ENCODE data around the gene IFFO2. TPM values are rescaled to one million over a fixed set of nuclear protein-coding genes. Genes with fewer than 3 reads are reported as not detected.

Gene IFFO2
- total and polyA plus RNA-seq, 2 donors (not counting 1 experiment from before 2014, with no cell fraction given) = 16.8 to 19.2 TPM

GRCh38 chr1:18877282-18877681 lies 79.2 kb downstream of the IFFO2 start:
- Histone ChIP-seq H3K9ac (ENCODE audit: low read length) (no peak overlapping the region), H3K27ac (ENCODE audit: low read length in 2 of 2) (no peak overlapping the region), H3K27me3 (replicated peaks in 1 of 4; ENCODE audit: control extremely low read depth in 1 of 4, control insufficient read depth in 3 of 4, insufficient read depth in 4 of 4, low read length in 3 of 4) (no peaks in the 10 kb centered on the region), H2AFZ (ENCODE audit: insufficient read depth, low read depth, low read length, poor library complexity, severe bottlenecking) (no peak overlapping the region), H3K4me2 (replicated peaks; ENCODE audit: low read depth, low read length, poor library complexity, severe bottlenecking) (no peak overlapping the region), H3K36me3 (replicated peaks in 1 of 2; ENCODE audit: control extremely low read depth in 1 of 2, control insufficient read depth in 1 of 2, extremely low read depth in 1 of 2, insufficient read depth in 2 of 2, low read length in 1 of 2) (no peaks in the 10 kb centered on the region), H3K9me3 (ENCODE audit: control extremely low read depth in 1 of 3, control insufficient read depth in 2 of 3, insufficient read depth in 1 of 3, low read length in 2 of 3) (no peaks in the 10 kb centered on the region), H3K79me2 (ENCODE audit: control insufficient read depth, insufficient read depth, low read length) (no peaks in the 10 kb centered on the region), H3K4me3 (ENCODE audit: control extremely low read depth in 1 of 5, extremely low read depth in 1 of 5, insufficient read depth in 1 of 5, low read depth in 2 of 5, low read length in 4 of 5) (no peak overlapping the region), H3K4me1 (ENCODE audit: control insufficient read depth in 2 of 2, insufficient read depth in 2 of 2, low read length in 2 of 2) (no peaks in the 10 kb centered on the region), H4K20me1 (ENCODE audit: control insufficient read depth, insufficient read depth, low read length, poor library complexity, severe bottlenecking) (no peaks in the 10 kb centered on the region)
- Mint-ChIP-seq H3K27ac (no peak overlapping the region), H3K27me3 (no peaks in the 10 kb centered on the region), H3K4me1 (no peaks in the 10 kb centered on the region), H3K9me3 (ENCODE audit: insufficient read depth) (no peaks in the 10 kb centered on the region), H3K4me3 (no peak overlapping the region)
- ATAC-seq (ENCODE audit: low read depth) (no peak), DNase-seq (no peak)
- POLR2A ChIA-PET = no interaction called here
- intact Hi-C loops (cut with micrococcal nuclease) = no loop called here
- no peak for TF ChIP-seq CTCF (IDR thresholded peaks at IDR 0.05)
- no peak for TF ChIP-seq EZH2 (IDR thresholded peaks at IDR 0.05; ENCODE audit: borderline replicate concordance, insufficient read depth, low read depth, low read length, poor library complexity, severe bottlenecking)
- CTCF ChIA-PET = no interaction called here
- WGBS (ENCODE audit: insufficient coverage) = 94% methylated on average over 35 of the region's 35 CpGs

- no peak overlapping the region for H3K4me3 Mint-ChIP-seq
- ChIA-PET CTCF (interaction anchor here (1.9 kb wide), 1 partner anchor 8 kb away, joined by 8 read pairs; no protein-coding TSS in a partner anchor), POLR2A (no interaction called here)
- Histone ChIP-seq H3K36me3 (replicated peaks in 1 of 2; ENCODE audit: control extremely low read depth in 1 of 2, control insufficient read depth in 1 of 2, extremely low read depth in 1 of 2, insufficient read depth in 2 of 2, low read length in 1 of 2) (peaks cover 0 to 3% of the 10 kb centered on the region in 2 experiments), H3K79me2 (ENCODE audit: control insufficient read depth, insufficient read depth, low read length) (no peaks in the 10 kb centered on the region), H2AFZ (ENCODE audit: insufficient read depth, low read depth, low read length, poor library complexity, severe bottlenecking) (no peak overlapping the region), H3K4me1 (ENCODE audit: control insufficient read depth in 2 of 2, insufficient read depth in 2 of 2, low read length in 2 of 2) (no peaks in the 10 kb centered on the region), H3K4me3 (ENCODE audit: control extremely low read depth in 1 of 5, extremely low read depth in 1 of 5, insufficient read depth in 1 of 5, low read depth in 2 of 5, low read length in 4 of 5) (no peak overlapping the region), H3K9me3 (ENCODE audit: control extremely low read depth in 1 of 3, control insufficient read depth in 2 of 3, insufficient read depth in 1 of 3, low read length in 2 of 3) (no peaks in the 10 kb centered on the region), H4K20me1 (ENCODE audit: control insufficient read depth, insufficient read depth, low read length, poor library complexity, severe bottlenecking) (no peaks in the 10 kb centered on the region), H3K4me2 (replicated peaks; ENCODE audit: low read depth, low read length, poor library complexity, severe bottlenecking) (no peak overlapping the region), H3K27ac (ENCODE audit: low read length in 2 of 2) (no peak overlapping the region), H3K27me3 (replicated peaks in 1 of 4; ENCODE audit: control extremely low read depth in 1 of 4, control insufficient read depth in 3 of 4, insufficient read depth in 4 of 4, low read length in 3 of 4) (no peaks in the 10 kb centered on the region), H3K9ac (ENCODE audit: low read length) (no peak overlapping the region)
- H3K27ac Mint-ChIP-seq = no peak overlapping the region
- H3K27me3 Mint-ChIP-seq = no peaks in the 10 kb centered on the region
- no peak for DNase-seq
- no peaks in the 10 kb centered on the region for H3K4me1 Mint-ChIP-seq
- no peak for ATAC-seq (ENCODE audit: low read depth)
- TF ChIP-seq CTCF (IDR thresholded peaks at IDR 0.05) = no peak
- no peak for TF ChIP-seq EZH2 (IDR thresholded peaks at IDR 0.05; ENCODE audit: borderline replicate concordance, insufficient read depth, low read depth, low read length, poor library complexity, severe bottlenecking)
- intact Hi-C loops (cut with micrococcal nuclease) = no loop called here
- 72% methylated on average over 3 of the region's 10 CpGs for WGBS (ENCODE audit: insufficient coverage)
- H3K9me3 Mint-ChIP-seq (ENCODE audit: insufficient read depth) = no peaks in the 10 kb centered on the region
Observed at GRCh38 chr1:18876210-18876609, 80.3 kb downstream of the IFFO2 start.
